Measurements from ENCODE around the gene HES5.

HES5 gene

DNA sequence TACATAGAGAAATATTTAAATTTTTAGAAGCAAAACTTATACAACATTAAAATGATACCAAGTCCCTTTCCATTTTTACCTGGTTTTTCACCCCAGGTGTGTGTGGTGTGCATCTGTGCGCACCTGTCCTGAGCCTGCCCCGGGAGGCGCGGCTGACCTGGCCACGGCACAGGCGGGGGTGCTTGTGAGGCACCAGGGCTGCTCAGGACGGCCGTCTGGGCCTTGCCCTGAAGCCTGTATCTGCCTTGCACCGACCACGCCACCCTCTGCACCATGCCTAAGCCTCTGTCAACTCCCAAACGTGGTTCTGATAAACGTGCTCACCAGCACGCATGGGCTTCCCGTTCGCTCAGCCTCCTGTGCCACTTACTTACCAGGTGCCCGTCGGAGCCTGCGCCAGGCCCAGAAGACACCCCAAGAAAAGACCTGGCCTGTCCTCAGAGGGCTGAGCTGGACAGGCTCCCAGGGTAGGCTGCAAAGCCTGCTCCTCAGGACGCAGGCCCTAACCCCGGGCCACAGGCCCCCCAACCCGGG is 24.5 kb downstream of the HES5 start:
- H3K4me3 ChIP-seq (ENCODE audit: low read depth, low read length): no peak overlapping the region
- DNase-seq (ENCODE audit: low read depth): no peak

DNA sequence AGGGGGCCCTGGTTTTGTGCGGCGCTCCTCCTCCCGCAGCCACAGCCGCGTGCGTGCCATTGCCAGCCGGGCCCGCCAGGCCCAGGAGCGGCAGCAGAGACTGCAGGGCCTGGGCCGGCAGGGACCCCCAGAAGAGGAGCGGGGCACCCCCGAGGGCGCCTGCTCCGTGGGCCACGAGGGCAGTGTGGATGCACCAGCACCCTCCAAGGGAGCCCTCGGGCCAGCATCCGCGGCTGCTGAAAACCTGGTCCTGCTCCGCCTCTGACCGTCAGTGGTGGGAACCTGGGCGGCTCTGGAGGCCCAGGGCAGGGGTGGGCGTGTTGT is 25.2 kb downstream of the HES5 start:
- H3K4me3 ChIP-seq (ENCODE audit: low read depth, low read length): no peak overlapping the region
- DNase-seq (ENCODE audit: low read depth): no peak

DNA sequence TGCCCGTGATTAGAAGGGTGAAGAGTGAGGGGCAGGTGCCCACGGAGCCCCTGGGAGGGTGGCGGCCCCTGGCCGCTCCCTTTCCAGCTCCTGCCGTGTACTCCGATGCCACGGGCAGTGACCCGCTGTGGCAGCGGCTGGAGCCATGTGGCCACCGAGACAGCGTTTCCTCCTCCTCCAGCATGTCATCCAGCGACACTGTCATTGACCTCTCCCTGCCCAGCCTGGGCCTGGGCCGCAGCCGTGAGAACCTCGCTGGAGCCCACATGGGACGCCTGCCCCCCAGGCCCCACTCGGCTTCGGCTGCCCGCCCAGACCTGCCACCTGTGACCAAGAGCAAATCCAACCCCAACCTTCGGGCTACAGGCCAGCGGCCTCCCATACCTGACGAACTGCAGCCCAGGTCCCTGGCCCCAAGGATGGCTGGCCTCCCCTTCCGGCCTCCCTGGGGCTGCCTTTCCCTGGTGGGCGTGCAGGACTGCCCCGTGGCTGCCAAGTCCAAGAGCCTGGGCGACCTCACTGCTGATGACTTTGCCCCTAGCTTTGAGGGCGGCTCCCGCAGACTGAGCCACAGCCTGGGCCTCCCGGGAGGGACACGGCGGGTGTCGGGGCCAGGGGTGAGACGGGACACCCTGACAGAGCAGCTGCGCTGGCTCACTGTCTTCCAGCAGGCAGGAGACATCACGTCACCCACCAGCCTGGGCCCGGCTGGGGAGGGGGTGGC is 25.7 kb downstream of the HES5 start:
- H3K4me3 ChIP-seq (ENCODE audit: low read depth, low read length): no peak overlapping the region
- DNase-seq (ENCODE audit: low read depth): no peak

DNA sequence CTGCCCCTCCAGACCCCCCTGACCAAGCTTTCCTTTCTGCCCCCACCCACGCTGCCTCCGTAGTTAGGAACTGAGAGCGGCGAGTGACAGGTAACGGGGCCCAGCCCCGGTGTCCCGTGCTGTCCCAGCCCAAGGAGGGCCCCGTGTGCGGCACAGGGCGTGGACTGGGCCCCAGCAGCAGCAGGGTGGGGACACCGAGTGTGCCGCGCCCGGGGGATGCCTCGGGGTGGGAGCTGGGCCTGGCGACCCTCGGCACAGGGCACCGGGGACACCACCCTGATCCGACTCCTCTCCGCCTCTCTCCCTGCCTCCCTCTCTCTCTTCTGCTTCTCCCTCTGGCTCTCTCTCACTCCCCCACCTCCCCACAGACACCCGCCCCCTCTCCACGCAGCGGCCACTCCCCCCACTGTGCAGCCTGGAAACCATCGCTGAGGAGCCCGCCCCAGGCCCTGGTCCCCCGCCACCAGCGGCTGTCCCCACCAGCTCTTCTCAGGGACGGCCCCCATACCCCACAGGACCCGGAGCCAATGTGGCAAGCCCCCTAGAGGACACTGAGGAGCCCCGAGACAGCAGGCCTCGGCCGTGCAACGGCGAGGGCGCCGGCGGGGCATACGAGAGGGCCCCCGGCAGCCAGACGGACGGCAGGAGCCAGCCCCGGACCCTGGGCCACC is 26.4 kb downstream of the HES5 start:
- no peak overlapping the region for H3K4me3 ChIP-seq (ENCODE audit: low read depth, low read length)
- no peak for DNase-seq (ENCODE audit: low read depth)

DNA sequence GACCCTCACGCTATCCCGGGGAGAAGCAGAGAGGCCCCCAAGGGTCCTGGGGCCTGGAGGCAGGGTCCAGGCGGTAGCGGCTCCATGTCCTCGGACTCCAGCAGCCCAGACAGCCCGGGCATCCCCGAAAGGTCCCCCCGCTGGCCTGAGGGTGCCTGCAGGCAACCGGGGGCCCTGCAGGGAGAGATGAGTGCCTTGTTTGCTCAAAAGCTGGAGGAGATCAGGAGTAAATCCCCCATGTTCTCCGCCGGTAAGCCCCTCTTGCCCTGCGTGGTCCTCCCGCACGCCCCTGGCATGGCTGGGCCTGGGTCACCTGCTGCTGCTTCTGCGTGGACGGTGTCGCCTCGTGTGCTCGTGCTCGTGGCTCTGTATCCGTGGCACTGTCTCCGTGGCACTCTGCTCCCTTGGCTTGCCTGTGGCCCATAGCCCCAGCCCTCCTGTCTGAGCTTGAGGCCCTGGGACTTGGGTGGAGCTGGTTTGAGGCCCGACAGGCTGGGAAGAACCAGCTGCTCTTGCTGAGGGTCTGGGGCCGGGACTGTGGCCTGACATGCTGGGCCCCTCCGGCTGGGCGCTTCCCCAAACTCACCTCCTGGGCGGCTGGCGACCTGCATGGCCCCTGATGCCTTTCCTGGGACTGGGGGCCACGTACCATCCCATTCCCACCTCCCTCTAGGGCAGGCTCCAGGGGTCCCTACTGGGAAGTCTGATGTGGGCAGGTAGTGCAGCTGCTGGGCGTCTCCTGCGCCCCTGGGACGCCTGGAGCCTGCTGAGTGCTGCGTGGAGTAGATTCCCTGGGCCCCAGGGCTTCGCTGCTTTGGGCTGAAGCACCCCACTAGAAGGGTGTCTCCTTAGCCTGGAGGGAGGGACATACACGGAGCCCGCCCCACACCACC is 27.2 kb downstream of the HES5 start:
- no peak for DNase-seq (ENCODE audit: low read depth)
- H3K4me3 ChIP-seq (ENCODE audit: low read depth, low read length): no peak overlapping the region

DNA sequence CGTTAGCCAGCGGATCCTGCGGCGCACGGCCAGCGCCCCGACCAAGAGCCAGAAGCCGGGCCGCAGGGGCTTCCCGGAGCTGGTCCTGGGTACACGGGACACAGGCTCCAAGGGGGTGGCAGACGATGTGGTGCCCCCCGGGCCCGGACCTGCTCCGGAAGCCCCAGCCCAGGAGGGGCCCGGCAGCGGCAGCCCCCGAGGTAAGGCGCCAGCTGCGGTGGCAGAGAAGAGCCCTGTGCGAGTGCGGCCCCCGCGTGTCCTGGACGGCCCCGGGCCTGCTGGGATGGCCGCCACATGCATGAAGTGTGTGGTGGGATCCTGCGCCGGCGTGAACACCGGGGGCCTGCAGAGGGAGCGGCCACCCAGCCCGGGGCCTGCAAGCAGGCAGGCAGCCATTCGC is 27.9 kb downstream of the HES5 start:
- H3K4me3 ChIP-seq (ENCODE audit: low read depth, low read length): no peak overlapping the region
- no peak for DNase-seq (ENCODE audit: low read depth)

DNA sequence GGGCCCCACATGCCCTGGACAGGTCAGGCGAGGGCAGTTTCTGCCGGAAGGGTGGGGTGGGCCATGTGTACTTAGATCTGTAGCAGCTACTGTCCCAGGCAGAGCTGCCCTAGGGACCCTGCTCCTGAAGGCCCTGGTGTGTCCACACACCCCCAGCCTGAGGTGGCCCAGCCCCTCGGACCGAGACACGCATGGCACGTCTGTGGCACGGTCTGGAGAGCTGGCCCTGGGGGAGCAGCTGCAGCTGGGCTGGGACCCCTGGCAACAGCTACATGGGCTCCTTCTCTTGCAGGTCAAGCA is 28.3 kb downstream of the HES5 start:
- H3K4me3 ChIP-seq (ENCODE audit: low read depth, low read length): no peak overlapping the region
- no peak for DNase-seq (ENCODE audit: low read depth)

DNA sequence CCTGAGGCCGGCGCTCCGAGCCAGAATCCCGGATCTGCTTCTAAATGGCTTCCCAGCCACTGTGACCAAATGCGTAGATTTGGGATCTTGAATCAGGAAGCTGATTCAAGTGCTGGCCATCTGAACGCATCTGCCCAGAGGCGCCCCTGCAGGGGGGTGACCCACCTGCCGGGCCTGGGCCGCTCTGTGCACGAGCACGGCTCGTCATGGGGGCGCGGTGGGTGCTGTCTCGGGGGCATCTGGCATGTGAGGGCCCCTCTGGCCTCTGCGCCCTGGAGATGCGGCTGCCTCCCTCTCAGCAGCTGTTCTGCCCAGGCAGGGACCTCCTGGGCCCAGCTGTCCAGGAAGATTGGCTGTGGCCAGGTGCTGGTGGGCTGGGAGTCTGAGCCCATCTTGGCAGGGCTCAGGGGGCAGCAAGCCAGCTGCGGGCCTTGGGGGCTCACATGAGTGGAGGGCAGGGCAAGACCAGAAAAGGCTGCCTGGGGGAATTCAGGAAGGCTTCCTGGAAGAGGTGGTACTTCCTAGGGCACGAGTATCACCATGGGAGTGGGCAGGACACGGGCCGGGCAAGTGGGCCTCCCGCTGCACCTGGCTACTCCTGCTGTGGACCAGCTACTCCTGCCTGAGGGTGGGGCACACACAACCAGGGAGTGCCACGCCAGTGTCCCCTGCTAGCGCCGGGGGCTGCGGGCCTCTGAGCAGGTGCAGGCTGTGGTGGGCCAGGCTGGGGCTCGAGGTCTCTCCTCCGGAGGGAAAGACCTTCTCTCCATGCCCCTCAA is 28.8 kb downstream of the HES5 start:
- DNase-seq (ENCODE audit: low read depth): peak; percentile 19
- H3K4me3 ChIP-seq (ENCODE audit: low read depth, low read length): no peak overlapping the region

DNA sequence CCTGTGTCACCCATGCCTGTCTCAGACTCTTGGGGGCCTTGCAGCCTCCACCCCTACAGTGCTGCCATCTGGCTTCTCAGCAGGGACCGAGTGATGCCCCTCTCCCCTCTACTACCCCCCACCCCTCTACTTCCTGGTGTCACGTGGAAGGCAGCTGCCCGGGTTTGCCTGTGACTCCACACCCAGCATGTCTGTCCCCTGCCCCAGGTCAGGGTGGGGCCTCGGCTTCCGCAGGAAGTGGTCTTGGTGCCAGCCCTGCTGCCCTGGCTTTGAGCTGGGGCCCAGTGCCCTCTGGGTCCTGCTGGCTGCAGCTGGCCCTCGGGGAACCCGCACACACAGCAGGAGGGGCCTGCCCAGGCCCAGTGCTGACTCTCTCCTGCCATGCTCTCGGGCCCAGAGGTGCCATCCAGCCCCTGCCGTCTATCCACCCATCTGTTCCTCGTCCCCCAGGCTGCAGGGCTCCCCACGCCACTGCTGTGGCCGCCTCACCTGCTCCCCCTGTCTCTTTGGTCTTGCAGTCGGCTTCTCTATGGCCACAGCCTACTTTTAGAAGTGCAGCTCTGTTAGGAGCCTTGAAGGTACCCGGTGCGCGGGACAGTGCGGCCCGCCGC is 30.0 kb downstream of the HES5 start:
- no peak overlapping the region for H3K4me3 ChIP-seq (ENCODE audit: low read depth, low read length)
- DNase-seq (ENCODE audit: low read depth): no peak

DNA sequence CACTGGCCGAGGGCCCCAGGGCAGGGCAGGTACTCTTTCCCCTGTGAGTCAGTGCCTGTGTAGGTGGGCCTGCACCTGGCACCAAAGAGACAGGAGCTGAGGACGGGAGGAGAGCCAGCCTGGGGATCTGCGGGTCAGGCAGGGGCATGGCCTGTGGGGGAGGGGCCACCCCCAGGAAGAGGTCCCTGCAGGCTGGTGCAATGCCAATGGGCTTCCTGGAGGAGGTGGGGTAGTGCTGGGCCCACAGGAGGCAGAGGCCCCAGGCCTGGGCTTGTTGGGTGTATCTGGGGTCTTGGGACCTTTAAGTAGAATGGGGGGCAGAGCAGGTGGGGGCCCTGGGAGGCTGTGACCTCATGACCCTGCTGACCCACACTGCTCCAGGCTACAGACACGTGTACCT is 30.8 kb downstream of the HES5 start:
- no peak overlapping the region for H3K4me3 ChIP-seq (ENCODE audit: low read depth, low read length)
- DNase-seq (ENCODE audit: low read depth): no peak

DNA sequence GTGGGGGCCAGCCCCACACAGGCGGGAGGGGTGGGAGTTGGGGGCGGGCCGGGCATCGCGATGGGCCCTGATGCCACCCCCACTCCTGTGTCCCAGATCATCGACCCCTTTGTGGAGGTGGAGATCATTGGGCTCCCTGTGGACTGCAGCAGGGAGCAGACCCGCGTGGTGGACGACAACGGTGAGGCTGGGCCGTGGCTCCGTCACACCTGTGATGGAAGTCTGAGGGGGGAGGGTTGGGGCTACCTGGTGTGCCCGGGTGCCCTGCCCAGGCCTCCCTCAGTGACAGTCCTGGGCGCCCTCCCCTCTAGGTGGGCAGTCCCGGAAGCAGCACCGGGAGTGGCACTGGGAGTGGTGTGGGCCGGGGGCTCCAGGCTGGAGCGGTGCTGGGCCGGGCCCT is 31.4 kb downstream of the HES5 start:
- no peak for DNase-seq (ENCODE audit: low read depth)
- H3K4me3 ChIP-seq (ENCODE audit: low read depth, low read length): no peak overlapping the region

DNA sequence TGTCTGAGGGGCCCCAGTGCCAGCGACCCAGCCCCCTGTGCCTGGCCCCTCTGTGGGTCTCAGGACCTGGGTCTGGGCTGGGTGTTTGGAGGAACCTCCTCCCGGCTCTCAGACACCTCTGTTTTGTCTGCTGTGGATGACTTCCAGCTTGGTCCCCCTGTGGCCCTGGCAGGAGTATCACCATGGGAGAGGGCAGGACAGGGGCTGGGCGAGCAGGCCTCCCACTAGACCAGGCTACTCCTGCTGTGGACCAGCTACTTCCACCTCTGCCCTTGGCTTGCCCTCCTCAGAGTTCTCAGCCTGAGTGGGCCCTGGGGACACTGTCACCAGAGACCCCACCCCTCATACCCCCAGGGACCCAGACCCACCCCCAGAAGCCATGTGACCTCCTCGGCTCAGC is 32.2 kb downstream of the HES5 start:
- DNase-seq (ENCODE audit: low read depth): no peak
- no peak overlapping the region for H3K4me3 ChIP-seq (ENCODE audit: low read depth, low read length)

DNA sequence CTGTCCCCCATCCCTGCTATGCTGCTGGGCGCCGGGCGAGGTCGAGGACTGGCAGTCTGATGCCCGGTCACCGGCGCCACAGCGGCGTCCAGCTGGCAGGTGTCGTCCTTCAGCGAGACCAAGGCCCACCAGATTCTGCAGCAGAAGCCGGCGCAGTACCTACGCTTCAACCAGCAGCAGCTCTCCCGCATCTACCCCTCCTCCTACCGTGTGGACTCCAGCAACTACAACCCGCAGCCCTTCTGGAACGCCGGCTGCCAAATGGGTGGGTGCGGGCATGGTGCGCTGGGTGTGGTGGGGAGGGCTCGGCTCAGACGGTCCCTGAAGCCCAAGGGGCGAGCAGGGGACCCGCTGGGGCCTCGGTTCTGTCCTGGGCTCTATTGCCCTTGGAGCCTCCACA is 33.3 kb downstream of the HES5 start:
- no peak overlapping the region for H3K4me3 ChIP-seq (ENCODE audit: low read depth, low read length)
- DNase-seq (ENCODE audit: low read depth): no peak

DNA sequence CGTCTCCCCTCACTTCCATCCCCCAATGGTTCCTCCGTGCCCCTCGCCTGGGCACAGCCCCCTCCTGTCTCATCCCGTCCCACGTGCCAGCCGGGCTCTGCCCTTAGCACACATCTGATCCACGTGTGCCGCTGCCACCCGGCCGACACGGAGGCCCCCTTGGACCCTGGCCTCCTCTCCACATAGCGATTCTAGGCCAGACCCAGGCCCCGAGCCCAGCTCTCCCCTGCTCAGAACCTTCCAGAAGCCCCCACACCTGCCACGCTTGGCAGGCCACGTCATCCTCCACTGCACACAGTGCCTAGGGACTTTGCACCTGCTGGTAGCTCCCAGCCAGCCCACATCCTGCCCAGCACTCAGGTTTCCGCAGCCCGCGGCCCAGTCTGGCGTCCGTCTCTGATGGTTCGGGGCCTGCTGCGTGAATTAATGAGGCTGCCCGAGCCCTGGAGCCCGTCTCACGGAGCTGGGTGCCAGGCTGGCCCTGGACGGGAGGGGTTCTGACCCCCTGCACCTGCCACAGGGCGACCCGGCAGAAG is 33.9 kb downstream of the HES5 start:
- no peak for DNase-seq (ENCODE audit: low read depth)
- no peak overlapping the region for H3K4me3 ChIP-seq (ENCODE audit: low read depth, low read length)

DNA sequence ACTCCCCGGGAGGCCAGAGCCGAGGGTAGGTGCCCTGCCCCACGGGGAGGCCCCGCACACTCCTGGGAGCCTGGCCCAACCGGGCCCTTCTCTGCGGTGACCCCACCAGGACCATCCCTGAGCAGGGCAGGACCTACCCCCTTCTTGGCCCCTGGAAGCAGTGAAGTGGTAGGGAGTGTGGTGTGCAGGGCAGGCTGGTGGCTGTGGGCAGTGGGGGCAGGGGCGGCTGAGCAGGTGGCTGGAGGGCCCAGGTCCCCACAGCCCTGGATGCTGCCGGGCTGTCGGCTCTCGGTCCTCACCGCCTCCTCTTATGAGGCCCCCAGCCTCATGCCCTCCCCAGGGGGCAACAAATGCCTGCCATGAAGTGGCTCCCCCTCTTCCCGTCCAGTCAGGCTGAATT is 34.5 kb downstream of the HES5 start:
- DNase-seq (ENCODE audit: low read depth): no peak
- no peak overlapping the region for H3K4me3 ChIP-seq (ENCODE audit: low read depth, low read length)

DNA sequence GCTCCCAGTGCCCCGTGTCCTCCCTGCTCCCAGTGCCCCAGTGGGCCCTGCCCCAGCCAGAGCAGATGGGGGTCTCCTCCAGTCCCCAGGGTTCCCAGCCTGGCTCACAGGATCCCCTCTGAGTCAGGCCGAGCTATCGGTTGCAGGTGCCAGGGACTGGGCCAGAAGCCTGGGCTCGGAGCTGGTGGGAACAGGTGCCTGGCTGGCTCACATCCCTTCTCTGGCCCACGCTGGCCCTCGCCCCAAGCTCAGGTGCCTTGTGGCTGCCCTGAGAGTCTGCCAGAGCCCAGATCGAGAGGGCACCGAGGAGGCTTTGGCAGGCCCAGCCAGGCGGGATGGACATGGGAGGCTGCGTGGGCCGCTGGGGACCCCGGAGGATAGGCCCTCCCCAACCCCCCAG is 35.0 kb downstream of the HES5 start:
- DNase-seq (ENCODE audit: low read depth): no peak
- H3K4me3 ChIP-seq (ENCODE audit: low read depth, low read length): no peak overlapping the region

DNA sequence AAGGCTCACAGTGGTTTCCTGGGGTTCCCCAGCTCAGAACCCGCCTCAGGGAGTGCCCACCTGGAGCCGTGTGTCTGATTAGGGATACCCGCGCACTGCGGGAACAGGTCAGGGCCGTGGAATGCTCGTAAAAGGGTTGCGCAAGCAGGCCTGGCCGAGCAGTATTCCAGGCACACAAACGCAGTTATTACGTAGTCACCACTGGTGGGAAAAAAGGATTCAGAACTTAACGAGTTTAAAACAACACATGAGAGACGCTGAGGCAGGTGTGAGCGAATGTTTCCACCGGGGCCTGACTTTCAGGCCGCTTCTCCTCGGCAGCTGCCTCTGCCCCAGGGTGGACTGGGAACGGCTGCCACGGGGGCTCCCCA is 35.8 kb downstream of the HES5 start:
- peak; percentile 63 for DNase-seq (ENCODE audit: low read depth)
- no peak overlapping the region for H3K4me3 ChIP-seq (ENCODE audit: low read depth, low read length)

DNA sequence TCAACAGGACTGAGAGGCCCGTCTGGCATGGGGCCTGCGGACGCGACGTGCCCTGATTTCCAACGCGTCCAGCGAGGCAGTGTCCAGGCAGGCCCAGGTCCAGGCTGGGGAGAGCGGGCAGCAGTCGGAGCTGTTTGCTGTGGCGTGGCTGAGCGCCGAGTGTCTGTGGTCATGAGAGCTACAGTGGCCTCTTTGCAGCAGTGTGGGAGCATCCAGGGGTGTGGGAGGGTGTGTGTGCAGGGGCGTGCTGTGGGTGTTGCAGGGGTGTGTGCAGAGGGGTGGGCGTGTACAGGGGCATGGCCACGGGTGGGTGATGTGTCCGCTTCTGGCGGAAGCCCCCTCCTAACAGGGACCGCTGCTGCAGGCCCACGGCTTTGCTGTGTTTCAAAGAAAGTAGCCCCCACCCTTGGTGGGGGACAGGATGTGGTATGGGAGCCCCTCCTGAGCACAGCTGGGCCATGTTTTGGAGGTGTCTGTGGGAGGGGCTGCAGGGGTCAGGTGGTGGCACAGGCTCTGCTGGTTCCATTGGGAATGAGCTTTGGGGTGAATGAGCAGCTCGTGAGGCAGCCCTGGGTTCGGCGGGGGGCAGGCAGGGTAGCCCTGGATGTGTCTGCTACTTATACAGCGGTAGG is 36.3 kb downstream of the HES5 start:
- DNase-seq (ENCODE audit: low read depth): no peak
- no peak overlapping the region for H3K4me3 ChIP-seq (ENCODE audit: low read depth, low read length)

DNA sequence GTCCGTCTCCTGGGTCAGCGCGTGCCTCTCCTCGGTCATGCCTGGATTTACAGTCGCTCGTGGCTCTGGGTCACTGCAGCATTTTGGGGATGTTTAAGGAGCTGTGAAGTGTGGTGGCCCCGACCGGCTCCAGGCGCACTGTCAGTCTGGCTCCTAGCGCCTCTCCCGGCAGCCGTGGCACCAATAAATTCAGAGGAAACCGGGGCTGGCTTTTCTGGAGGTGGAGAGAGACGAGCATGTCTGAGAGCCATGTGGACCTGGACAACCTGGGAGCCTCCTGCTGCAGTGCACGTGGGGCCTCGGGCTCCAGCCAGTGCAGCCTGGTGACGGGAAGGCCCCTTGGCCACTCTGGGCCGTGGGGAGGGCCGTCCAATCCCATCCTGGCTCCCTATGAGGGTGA is 36.8 kb downstream of the HES5 start:
- H3K4me3 ChIP-seq (ENCODE audit: low read depth, low read length): no peak overlapping the region
- no peak for DNase-seq (ENCODE audit: low read depth)

All from skeletal muscle cell (primary cell).